ENCODE measurements around the gene PIP5K1B.

Gene PIP5K1B

GRCh38 chr9:68707801-68708488 is 2.9 kb downstream of the PIP5K1B start:
- no peak for DNase-seq (ENCODE audit: low read depth in 2 of 2)

- DNase-seq (ENCODE audit: low read depth in 2 of 2), result no peak
Measured at GRCh38 chr9:68708513-68708912, 3.5 kb downstream of the PIP5K1B start.

GRCh38 chr9:68709291-68710110 is 4.5 kb downstream of the PIP5K1B start:
- no peak for DNase-seq (ENCODE audit: low read depth in 2 of 2)

- no peak for DNase-seq (ENCODE audit: low read depth in 2 of 2)
Measured at GRCh38 chr9:68710111-68710471, 5.1 kb downstream of the PIP5K1B start.

- DNase-seq (ENCODE audit: low read depth in 2 of 2), result no peak
Measured at GRCh38 chr9:68711281-68711680, 6.2 kb downstream of the PIP5K1B start.

- no peak for DNase-seq (ENCODE audit: low read depth in 2 of 2)
Measured at GRCh38 chr9:68711932-68712331, 6.9 kb downstream of the PIP5K1B start.

- DNase-seq (ENCODE audit: low read depth in 2 of 2), result no peak
Measured at GRCh38 chr9:68714416-68715180, 9.6 kb downstream of the PIP5K1B start.

GRCh38 chr9:68715181-68715456 is 10.1 kb downstream of the PIP5K1B start:
- DNase-seq (ENCODE audit: low read depth in 2 of 2), result no peak

GRCh38 chr9:68717552-68718443 is 12.8 kb downstream of the PIP5K1B start:
- DNase-seq (ENCODE audit: low read depth in 2 of 2), result no peak

GRCh38 chr9:68719847-68720246 is 14.8 kb downstream of the PIP5K1B start:
- DNase-seq (ENCODE audit: low read depth in 2 of 2), result no peak

- DNase-seq (ENCODE audit: low read depth in 2 of 2), result no peak
Measured at GRCh38 chr9:68720656-68721313, 15.7 kb downstream of the PIP5K1B start.

GRCh38 chr9:68721666-68722330 is 16.8 kb downstream of the PIP5K1B start:
- no peak for DNase-seq (ENCODE audit: low read depth in 2 of 2)

GRCh38 chr9:68725070-68725469 is 20.0 kb downstream of the PIP5K1B start:
- no peak for DNase-seq (ENCODE audit: low read depth in 2 of 2)

- no peak for DNase-seq (ENCODE audit: low read depth in 2 of 2)
Measured at GRCh38 chr9:68726489-68726888, 21.4 kb downstream of the PIP5K1B start.

GRCh38 chr9:68727636-68728035 is 22.6 kb downstream of the PIP5K1B start:
- no peak for DNase-seq (ENCODE audit: low read depth in 2 of 2)

GRCh38 chr9:68728731-68729130 is 23.7 kb downstream of the PIP5K1B start:
- no peak for DNase-seq (ENCODE audit: low read depth in 2 of 2)

- DNase-seq (ENCODE audit: low read depth in 2 of 2), result no peak
Measured at GRCh38 chr9:68730570-68731235, 25.7 kb downstream of the PIP5K1B start.

GRCh38 chr9:68731857-68732256 is 26.8 kb downstream of the PIP5K1B start:
- DNase-seq (ENCODE audit: low read depth in 2 of 2), result no peak

- no peak for DNase-seq (ENCODE audit: low read depth in 2 of 2)
Measured at GRCh38 chr9:68732405-68733020, 27.5 kb downstream of the PIP5K1B start.

- DNase-seq (ENCODE audit: low read depth in 2 of 2), result no peak
Measured at GRCh38 chr9:68733021-68733405, 28.0 kb downstream of the PIP5K1B start.
